Ishikawa (cell line): ENCODE results near the gene SUCLG2.

ENCODE experiments used
- EGR1 ChIP-seq: IDR thresholded peaks from 2 replicates; pipeline ENCODE4 v1.6.1; 2012
- EP300 ChIP-seq: IDR thresholded peaks from 2 replicates; pipeline ENCODE4 v1.6.1; 2012; ENCODE audit warnings: borderline replicate concordance
- FOXM1 ChIP-seq: IDR thresholded peaks from 2 replicates; pipeline ENCODE4 v1.6.1; 2012; ENCODE audit warnings: low read depth, borderline replicate concordance
- TAF1 ChIP-seq: IDR thresholded peaks from 2 replicates; pipeline ENCODE4 v1.6.1; 2012; ENCODE audit warnings: low read depth, mild to moderate bottlenecking
- TCF12 ChIP-seq: IDR thresholded peaks from 2 replicates; pipeline ENCODE4 v1.6.1; 2012; ENCODE audit warnings: low read depth
- TEAD4 ChIP-seq: IDR thresholded peaks from 2 replicates; pipeline ENCODE4 v1.6.1; 2012
- YY1 ChIP-seq: IDR thresholded peaks from 2 replicates; pipeline ENCODE4 v1.6.1; 2012; ENCODE audit warnings: low read depth
- TF ChIP-seq, protein P1 (sequence below): IDR thresholded peaks from 2 replicates; pipeline ENCODE4 v1.6.1; 2012; ENCODE audit warnings: low read depth, mild to moderate bottlenecking
- TF ChIP-seq, protein P2 (sequence below): IDR thresholded peaks from 2 replicates; pipeline ENCODE4 v1.6.1; 2012

DNA sequence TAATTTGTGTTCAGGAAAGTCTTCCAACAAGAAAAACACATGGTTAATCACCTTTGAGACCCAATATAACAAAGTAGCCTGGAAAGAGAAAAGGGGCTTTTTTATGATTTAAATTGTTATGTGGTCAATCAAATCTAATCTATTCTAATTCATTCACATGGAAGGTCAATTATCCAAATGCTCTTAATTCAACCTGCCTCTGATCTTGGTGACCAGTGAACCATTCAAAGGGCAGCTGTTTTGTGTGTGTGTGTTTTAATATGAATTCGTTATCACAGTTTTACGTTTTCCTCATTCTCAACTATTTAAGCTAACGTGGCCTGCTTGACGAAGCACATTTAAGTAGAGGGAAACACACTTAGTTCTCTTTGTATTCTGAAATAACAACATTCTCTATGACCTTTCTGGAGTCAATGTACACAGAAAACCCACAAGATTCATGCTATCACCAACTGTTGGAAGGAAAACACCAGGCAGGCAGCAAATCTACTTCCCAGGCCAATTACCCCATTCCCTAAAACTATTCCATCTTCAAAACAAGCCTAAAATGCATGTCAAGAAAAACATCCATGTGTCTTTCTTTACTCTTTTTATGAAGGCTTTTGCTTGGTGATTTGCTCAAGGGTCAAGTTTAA, 195.4 kb downstream of the SUCLG2 start:
- TF ChIP-seq YY1 (no peak), TCF12 (no peak), EP300 (no peak), EGR1 (no peak), TAF1 (no peak), TEAD4 (no peak), FOXM1 (no peak)
- TF ChIP-seq, protein P1, sequence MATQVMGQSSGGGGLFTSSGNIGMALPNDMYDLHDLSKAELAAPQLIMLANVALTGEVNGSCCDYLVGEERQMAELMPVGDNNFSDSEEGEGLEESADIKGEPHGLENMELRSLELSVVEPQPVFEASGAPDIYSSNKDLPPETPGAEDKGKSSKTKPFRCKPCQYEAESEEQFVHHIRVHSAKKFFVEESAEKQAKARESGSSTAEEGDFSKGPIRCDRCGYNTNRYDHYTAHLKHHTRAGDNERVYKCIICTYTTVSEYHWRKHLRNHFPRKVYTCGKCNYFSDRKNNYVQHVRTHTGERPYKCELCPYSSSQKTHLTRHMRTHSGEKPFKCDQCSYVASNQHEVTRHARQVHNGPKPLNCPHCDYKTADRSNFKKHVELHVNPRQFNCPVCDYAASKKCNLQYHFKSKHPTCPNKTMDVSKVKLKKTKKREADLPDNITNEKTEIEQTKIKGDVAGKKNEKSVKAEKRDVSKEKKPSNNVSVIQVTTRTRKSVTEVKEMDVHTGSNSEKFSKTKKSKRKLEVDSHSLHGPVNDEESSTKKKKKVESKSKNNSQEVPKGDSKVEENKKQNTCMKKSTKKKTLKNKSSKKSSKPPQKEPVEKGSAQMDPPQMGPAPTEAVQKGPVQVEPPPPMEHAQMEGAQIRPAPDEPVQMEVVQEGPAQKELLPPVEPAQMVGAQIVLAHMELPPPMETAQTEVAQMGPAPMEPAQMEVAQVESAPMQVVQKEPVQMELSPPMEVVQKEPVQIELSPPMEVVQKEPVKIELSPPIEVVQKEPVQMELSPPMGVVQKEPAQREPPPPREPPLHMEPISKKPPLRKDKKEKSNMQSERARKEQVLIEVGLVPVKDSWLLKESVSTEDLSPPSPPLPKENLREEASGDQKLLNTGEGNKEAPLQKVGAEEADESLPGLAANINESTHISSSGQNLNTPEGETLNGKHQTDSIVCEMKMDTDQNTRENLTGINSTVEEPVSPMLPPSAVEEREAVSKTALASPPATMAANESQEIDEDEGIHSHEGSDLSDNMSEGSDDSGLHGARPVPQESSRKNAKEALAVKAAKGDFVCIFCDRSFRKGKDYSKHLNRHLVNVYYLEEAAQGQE = no peak
- TF ChIP-seq, protein P2, sequence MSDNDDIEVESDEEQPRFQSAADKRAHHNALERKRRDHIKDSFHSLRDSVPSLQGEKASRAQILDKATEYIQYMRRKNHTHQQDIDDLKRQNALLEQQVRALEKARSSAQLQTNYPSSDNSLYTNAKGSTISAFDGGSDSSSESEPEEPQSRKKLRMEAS = no peak
